Measurements from ENCODE around the gene KCTD16.

Gene KCTD16

GRCh38 chr5:144284036-144284435 is 113.4 kb downstream of the KCTD16 start:
- H3K9me3 ChIP-seq (replicated peaks; ENCODE audit: insufficient read depth, low read length) = no peaks in the 10 kb centered on the region
- H3K4me1 ChIP-seq (ENCODE audit: low read length) = no peaks in the 10 kb centered on the region; the same call in 1 of the 2 replicates
- no peaks in the 10 kb centered on the region for H3F3A ChIP-seq (ENCODE audit: insufficient read depth, low read length)
- H3K9ac ChIP-seq (ENCODE audit: low read length) = no peak overlapping the region
- no peak overlapping the region for H3K4me3 ChIP-seq (ENCODE audit: low read length)
- no peak overlapping the region for H3K4me2 ChIP-seq (ENCODE audit: low read depth, low read length)
- no peaks in the 10 kb centered on the region for H3K9me2 ChIP-seq (replicated peaks; ENCODE audit: insufficient read depth, low read length)
- TF ChIP-seq CTCF (IDR thresholded peaks at IDR 0.05; ENCODE audit: low read length) (no peak), EZH2phosphoT487 (IDR thresholded peaks at IDR 0.05; ENCODE audit: low read length) (no peak), EZH2 (optimal IDR thresholded peaks at IDR 0.05; ENCODE audit: low read depth, low read length) (no peak)
- H3K79me2 ChIP-seq (ENCODE audit: low read length) = no peaks in the 10 kb centered on the region
- H3K27ac ChIP-seq (ENCODE audit: low read length) = no peak overlapping the region
- no peaks in the 10 kb centered on the region for H3K27me3 ChIP-seq (replicated peaks; ENCODE audit: insufficient read depth, low read length)
- H2AFZ ChIP-seq (ENCODE audit: low read length) = no peak overlapping the region
- H4K20me1 ChIP-seq (ENCODE audit: insufficient read depth, low read length) = no peaks in the 10 kb centered on the region
- no peaks in the 10 kb centered on the region for H3K36me3 ChIP-seq (replicated peaks; ENCODE audit: insufficient read depth, low read length)
- no peak for DNase-seq

GRCh38 chr5:144284931-144285502 is 114.3 kb downstream of the KCTD16 start:
- Histone ChIP-seq H3K9me3 (replicated peaks; ENCODE audit: insufficient read depth, low read length) (no peaks in the 10 kb centered on the region), H3K27ac (ENCODE audit: low read length) (no peak overlapping the region), H3K27me3 (replicated peaks; ENCODE audit: insufficient read depth, low read length) (no peaks in the 10 kb centered on the region), H4K20me1 (ENCODE audit: insufficient read depth, low read length) (no peaks in the 10 kb centered on the region), H3K79me2 (ENCODE audit: low read length) (no peaks in the 10 kb centered on the region), H3K9ac (ENCODE audit: low read length) (no peak overlapping the region), H3K4me2 (ENCODE audit: low read depth, low read length) (no peak overlapping the region), H3F3A (ENCODE audit: insufficient read depth, low read length) (no peaks in the 10 kb centered on the region), H3K9me2 (replicated peaks; ENCODE audit: insufficient read depth, low read length) (no peaks in the 10 kb centered on the region), H3K36me3 (replicated peaks; ENCODE audit: insufficient read depth, low read length) (no peaks in the 10 kb centered on the region), H3K4me3 (ENCODE audit: low read length) (no peak overlapping the region), H3K4me1 (ENCODE audit: low read length) (no peaks in the 10 kb centered on the region; the same call in 1 of the 2 replicates), H2AFZ (ENCODE audit: low read length) (no peak overlapping the region)
- TF ChIP-seq EZH2 (optimal IDR thresholded peaks at IDR 0.05; ENCODE audit: low read depth, low read length) (no peak), EZH2phosphoT487 (IDR thresholded peaks at IDR 0.05; ENCODE audit: low read length) (no peak), CTCF (IDR thresholded peaks at IDR 0.05; ENCODE audit: low read length) (no peak)
- no peak for DNase-seq

- H3K27me3 ChIP-seq (replicated peaks; ENCODE audit: insufficient read depth, low read length) = no peaks in the 10 kb centered on the region
- no peak overlapping the region for H3K4me3 ChIP-seq (ENCODE audit: low read length)
- no peaks in the 10 kb centered on the region for H3F3A ChIP-seq (ENCODE audit: insufficient read depth, low read length)
- no peaks in the 10 kb centered on the region for H3K79me2 ChIP-seq (ENCODE audit: low read length)
- no peaks in the 10 kb centered on the region for H3K4me1 ChIP-seq (ENCODE audit: low read length)
- no peak overlapping the region for H3K27ac ChIP-seq (ENCODE audit: low read length)
- H2AFZ ChIP-seq (ENCODE audit: low read length) = no peak overlapping the region
- H4K20me1 ChIP-seq (ENCODE audit: insufficient read depth, low read length) = no peaks in the 10 kb centered on the region
- no peaks in the 10 kb centered on the region for H3K9me2 ChIP-seq (replicated peaks; ENCODE audit: insufficient read depth, low read length)
- no peak overlapping the region for H3K4me2 ChIP-seq (ENCODE audit: low read depth, low read length)
- H3K9ac ChIP-seq (ENCODE audit: low read length) = no peak overlapping the region
- no peaks in the 10 kb centered on the region for H3K9me3 ChIP-seq (replicated peaks; ENCODE audit: insufficient read depth, low read length)
- H3K36me3 ChIP-seq (replicated peaks; ENCODE audit: insufficient read depth, low read length) = no peaks in the 10 kb centered on the region
- TF ChIP-seq EZH2phosphoT487 (IDR thresholded peaks at IDR 0.05; ENCODE audit: low read length) (no peak), EZH2 (optimal IDR thresholded peaks at IDR 0.05; ENCODE audit: low read depth, low read length) (no peak), CTCF (IDR thresholded peaks at IDR 0.05; ENCODE audit: low read length) (no peak)
- DNase-seq = no peak
Measured at GRCh38 chr5:144289277-144289676, 118.6 kb downstream of the KCTD16 start.
